ENCODE results near the gene SPDYE9.
"Not testable (repeated sequence)": the region's sequence is repeated elsewhere in the genome, so short reads cannot be mapped to it uniquely, and the experiment has no call there.

Gene SPDYE9, protein sequence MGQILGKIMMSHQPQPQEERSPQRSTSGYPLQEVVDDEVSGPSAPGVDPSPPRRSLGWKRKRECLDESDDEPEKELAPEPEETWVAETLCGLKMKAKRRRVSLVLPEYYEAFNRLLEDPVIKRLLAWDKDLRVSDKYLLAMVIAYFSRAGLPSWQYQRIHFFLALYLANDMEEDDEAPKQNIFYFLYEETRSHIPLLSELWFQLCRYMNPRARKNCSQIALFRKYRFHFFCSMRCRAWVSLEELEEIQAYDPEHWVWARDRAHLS

DNA sequence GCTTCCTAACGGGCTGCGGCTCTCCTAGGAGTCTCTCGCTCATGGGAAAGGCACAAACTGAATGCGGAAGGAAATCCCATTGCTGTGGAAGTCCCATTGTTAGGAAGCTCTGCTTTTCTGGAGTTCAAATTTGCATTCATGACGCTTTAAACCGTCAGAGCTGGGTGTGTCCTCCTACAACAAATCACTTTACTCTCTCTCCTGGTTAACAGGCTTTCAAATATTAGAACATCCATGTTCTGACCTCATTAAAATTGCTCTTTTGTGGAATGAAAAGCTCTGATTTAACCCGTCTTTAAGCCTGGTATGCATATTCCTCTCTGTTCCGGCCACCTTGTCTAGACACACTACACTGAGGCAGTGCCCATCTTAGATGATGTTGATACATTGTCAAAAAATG, at the start of gene SPDYE9:
TSS of gene SPDYE9 (minus strand) at position 101 of the 400 bp plus-strand sequence. CDS start 1,800 bp downstream, outside the sequence.
- H3K27ac ChIP-seq (ENCODE audit: low read depth, low read length); H3K27me3 ChIP-seq (ENCODE audit: control insufficient read depth in 1 of 2, insufficient read depth in 2 of 2, low read length in 2 of 2); H3K9me3 ChIP-seq (ENCODE audit: low read length); H3K4me1 ChIP-seq (ENCODE audit: insufficient read depth, low read length); H3K36me3 ChIP-seq (ENCODE audit: insufficient read depth, low read length); H3K9ac ChIP-seq (ENCODE audit: low read length); H3K4me3 ChIP-seq (ENCODE audit: low read depth in 1 of 2, low read length in 2 of 2): not testable (repeated sequence)

DNA sequence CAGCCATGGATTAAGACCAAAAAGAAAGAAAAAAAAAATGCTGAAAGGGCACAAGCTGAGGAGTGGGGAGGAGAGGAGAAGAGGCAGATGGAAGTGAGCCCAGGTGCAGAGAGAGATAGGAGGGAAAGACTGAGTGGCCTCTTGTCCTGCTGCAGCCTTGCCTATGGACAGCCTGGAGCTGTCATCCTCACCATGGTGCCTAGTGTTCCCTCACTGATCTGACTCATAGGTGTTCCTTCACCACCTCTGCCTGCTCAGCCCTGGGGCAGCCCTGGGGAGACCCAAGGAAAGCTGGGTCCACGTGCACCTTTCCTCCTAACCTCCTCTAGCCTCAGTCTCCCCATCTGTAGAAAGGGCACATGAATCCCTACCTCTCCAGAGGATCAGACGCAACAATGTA, 49.0 kb upstream of the SPDYE9 start:
- H3K9ac ChIP-seq (ENCODE audit: low read length); H3K9me3 ChIP-seq (ENCODE audit: low read length); H3K27me3 ChIP-seq (ENCODE audit: control insufficient read depth in 1 of 2, insufficient read depth in 2 of 2, low read length in 2 of 2); H3K36me3 ChIP-seq (ENCODE audit: insufficient read depth, low read length); H3K4me1 ChIP-seq (ENCODE audit: insufficient read depth, low read length); H3K27ac ChIP-seq (ENCODE audit: low read depth, low read length); H3K4me3 ChIP-seq (ENCODE audit: low read depth in 1 of 2, low read length in 2 of 2): not testable (repeated sequence)

DNA sequence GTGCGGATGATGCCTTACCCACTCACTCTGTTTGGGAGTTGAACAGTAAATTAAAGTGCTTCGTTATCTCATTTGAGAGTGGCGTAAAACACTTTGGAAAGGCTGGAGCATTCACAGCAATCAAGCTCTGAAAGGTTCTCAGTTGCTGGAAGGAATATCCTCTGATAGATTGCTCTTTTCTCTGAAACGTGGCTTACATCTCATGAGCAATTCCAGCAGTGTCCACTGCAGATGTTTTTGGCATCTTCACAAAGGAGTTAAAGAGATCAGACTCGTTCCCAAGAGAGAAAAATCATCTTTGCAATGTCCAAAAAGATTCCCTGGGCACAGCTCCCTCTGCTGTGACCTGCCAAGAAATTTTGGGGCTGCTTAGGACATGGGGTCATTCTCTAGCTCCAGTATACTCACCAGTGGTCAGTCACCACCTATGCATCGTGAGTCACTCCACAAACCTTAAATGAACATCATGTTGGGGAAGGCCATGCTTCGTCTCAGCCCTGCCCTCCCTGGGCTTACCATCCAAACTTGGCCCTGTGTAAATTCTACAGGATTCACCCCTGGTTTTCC, 46.9 kb upstream of the SPDYE9 start:
- not testable (repeated sequence) for H3K9ac ChIP-seq (ENCODE audit: low read length); H3K27ac ChIP-seq (ENCODE audit: low read depth, low read length); H3K4me3 ChIP-seq (ENCODE audit: low read depth in 1 of 2, low read length in 2 of 2); H3K9me3 ChIP-seq (ENCODE audit: low read length); H3K36me3 ChIP-seq (ENCODE audit: insufficient read depth, low read length); H3K4me1 ChIP-seq (ENCODE audit: insufficient read depth, low read length); H3K27me3 ChIP-seq (ENCODE audit: control insufficient read depth in 1 of 2, insufficient read depth in 2 of 2, low read length in 2 of 2)

DNA sequence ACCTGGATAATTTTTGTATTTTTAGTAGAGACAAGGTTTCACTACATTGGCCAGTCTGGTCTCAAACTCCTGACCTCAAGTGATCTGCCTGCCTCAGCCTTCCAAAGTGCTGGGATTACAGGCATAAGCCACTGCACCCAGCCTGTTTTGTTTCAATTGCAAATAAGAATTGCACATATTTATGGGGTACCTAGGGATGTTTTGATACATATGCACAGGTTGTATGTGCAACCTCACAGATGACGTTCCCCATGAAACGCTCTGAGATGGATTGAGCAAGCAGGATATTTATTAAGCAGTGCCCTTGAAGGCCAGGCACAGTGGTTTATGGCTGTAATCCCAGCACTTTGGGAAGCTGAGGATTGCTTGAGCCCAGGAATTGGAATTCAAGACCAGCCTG, 44.8 kb upstream of the SPDYE9 start:
- not testable (repeated sequence) for H3K27ac ChIP-seq (ENCODE audit: low read depth, low read length); H3K27me3 ChIP-seq (ENCODE audit: control insufficient read depth in 1 of 2, insufficient read depth in 2 of 2, low read length in 2 of 2); H3K9me3 ChIP-seq (ENCODE audit: low read length); H3K9ac ChIP-seq (ENCODE audit: low read length); H3K36me3 ChIP-seq (ENCODE audit: insufficient read depth, low read length); H3K4me3 ChIP-seq (ENCODE audit: low read depth in 1 of 2, low read length in 2 of 2); H3K4me1 ChIP-seq (ENCODE audit: insufficient read depth, low read length)

DNA sequence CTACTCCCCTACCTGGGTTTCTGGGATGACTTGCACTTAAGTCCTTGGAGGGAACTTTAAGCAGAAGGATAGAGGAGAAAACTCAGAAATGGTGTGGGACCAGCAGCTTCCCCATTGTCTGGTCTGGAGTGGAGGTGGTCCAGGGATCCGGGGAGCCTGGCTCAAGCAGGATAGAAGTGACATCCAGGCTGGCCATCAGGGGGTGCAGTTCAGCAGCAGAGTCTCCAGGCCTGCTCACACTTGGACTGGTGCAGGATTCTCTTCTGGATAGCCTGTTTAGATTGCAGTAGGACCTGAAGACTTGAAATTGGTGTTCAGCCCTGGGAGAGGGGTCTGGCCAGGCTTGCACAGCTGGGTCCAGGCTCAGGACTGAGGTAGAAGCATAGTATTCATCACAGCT, 38.3 kb upstream of the SPDYE9 start:
- not testable (repeated sequence) for H3K27ac ChIP-seq (ENCODE audit: low read depth, low read length); H3K4me1 ChIP-seq (ENCODE audit: insufficient read depth, low read length); H3K9ac ChIP-seq (ENCODE audit: low read length); H3K27me3 ChIP-seq (ENCODE audit: control insufficient read depth in 1 of 2, insufficient read depth in 2 of 2, low read length in 2 of 2); H3K9me3 ChIP-seq (ENCODE audit: low read length); H3K36me3 ChIP-seq (ENCODE audit: insufficient read depth, low read length); H3K4me3 ChIP-seq (ENCODE audit: low read depth in 1 of 2, low read length in 2 of 2)

DNA sequence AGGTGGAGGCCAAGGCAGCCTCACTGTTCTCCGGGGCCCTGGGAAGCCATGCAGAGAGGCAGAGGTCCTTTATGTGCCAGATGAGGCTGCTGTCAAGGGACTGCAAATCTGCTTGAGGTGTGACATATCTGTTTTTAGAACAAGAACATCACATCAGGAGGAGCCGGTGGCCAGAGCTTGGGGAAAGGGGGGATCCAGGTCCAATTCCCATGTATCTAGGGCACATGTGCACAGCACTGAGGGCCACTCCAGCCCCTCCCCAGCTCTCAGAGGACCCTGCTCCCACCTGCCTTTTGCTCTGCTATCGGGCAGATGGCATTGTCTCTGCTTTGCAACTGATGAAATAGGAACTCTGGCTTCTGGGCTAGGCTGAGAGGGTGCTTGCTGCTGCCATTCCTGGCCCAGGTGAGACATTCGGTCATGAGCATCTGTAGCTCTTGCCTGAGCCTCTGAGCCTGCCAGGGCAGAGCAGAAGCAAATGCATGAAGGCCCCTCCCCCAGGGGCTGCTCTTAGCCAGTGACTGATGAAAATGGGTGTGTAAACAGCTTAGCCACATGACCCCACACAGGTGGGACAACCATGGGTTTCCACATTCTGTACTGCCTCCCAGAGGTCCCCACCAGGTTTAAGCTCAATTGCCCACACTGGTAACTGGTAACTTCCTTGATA, 37.1 kb upstream of the SPDYE9 start:
- H3K36me3 ChIP-seq (ENCODE audit: insufficient read depth, low read length); H3K27ac ChIP-seq (ENCODE audit: low read depth, low read length); H3K4me3 ChIP-seq (ENCODE audit: low read depth in 1 of 2, low read length in 2 of 2); H3K4me1 ChIP-seq (ENCODE audit: insufficient read depth, low read length); H3K9ac ChIP-seq (ENCODE audit: low read length); H3K27me3 ChIP-seq (ENCODE audit: control insufficient read depth in 1 of 2, insufficient read depth in 2 of 2, low read length in 2 of 2); H3K9me3 ChIP-seq (ENCODE audit: low read length): not testable (repeated sequence)

DNA sequence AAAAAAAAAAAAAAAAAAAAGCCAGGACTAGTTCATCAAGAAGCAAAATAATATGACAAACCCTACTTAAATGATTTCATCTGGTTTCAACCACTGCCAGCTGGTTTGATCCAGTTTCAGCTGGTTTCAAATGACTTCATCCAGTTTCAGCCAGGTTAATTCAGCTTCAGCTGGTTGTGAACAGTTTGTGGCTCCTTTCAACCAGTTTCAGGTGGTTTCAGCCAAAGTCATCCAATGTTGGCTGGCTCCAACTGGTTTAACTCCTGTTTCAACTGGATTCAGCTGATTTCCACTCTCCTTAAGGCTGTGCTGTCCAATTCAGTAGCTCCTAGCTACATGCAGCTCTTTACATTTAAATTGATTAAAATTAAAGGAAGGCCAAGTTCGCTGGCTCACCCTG, 32.3 kb upstream of the SPDYE9 start:
- H3K36me3 ChIP-seq (ENCODE audit: insufficient read depth, low read length); H3K27me3 ChIP-seq (ENCODE audit: control insufficient read depth in 1 of 2, insufficient read depth in 2 of 2, low read length in 2 of 2); H3K4me1 ChIP-seq (ENCODE audit: insufficient read depth, low read length); H3K9me3 ChIP-seq (ENCODE audit: low read length); H3K9ac ChIP-seq (ENCODE audit: low read length); H3K4me3 ChIP-seq (ENCODE audit: low read depth in 1 of 2, low read length in 2 of 2); H3K27ac ChIP-seq (ENCODE audit: low read depth, low read length): not testable (repeated sequence)

DNA sequence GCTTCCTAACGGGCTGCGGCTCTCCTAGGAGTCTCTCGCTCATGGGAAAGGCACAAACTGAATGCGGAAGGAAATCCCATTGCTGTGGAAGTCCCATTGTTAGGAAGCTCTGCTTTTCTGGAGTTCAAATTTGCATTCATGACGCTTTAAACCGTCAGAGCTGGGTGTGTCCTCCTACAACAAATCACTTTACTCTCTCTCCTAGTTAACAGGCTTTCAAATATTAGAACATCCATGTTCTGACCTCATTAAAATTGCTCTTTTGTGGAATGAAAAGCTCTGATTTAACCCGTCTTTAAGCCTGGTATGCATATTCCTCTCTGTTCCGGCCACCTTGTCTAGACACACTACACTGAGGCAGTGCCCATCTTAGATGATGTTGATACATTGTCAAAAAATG, 28.0 kb downstream of the SPDYE9 start, which contains the start of gene SPDYE11:
TSS of gene SPDYE11 (minus strand) at position 101 of the 400 bp plus-strand sequence. CDS start 1,800 bp downstream, outside the sequence.
- H3K27me3 ChIP-seq (ENCODE audit: control insufficient read depth in 1 of 2, insufficient read depth in 2 of 2, low read length in 2 of 2); H3K4me3 ChIP-seq (ENCODE audit: low read depth in 1 of 2, low read length in 2 of 2); H3K4me1 ChIP-seq (ENCODE audit: insufficient read depth, low read length); H3K36me3 ChIP-seq (ENCODE audit: insufficient read depth, low read length); H3K9ac ChIP-seq (ENCODE audit: low read length); H3K27ac ChIP-seq (ENCODE audit: low read depth, low read length); H3K9me3 ChIP-seq (ENCODE audit: low read length): not testable (repeated sequence)

DNA sequence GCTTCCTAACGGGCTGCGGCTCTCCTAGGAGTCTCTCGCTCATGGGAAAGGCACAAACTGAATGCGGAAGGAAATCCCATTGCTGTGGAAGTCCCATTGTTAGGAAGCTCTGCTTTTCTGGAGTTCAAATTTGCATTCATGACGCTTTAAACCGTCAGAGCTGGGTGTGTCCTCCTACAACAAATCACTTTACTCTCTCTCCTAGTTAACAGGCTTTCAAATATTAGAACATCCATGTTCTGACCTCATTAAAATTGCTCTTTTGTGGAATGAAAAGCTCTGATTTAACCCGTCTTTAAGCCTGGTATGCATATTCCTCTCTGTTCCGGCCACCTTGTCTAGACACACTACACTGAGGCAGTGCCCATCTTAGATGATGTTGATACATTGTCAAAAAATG, 56.2 kb downstream of the SPDYE9 start, which contains the start of gene SPDYE8:
TSS of gene SPDYE8 (minus strand) at position 101 of the 400 bp plus-strand sequence. CDS start 1,800 bp downstream, outside the sequence.
- H3K9ac ChIP-seq (ENCODE audit: low read length); H3K4me1 ChIP-seq (ENCODE audit: insufficient read depth, low read length); H3K27me3 ChIP-seq (ENCODE audit: control insufficient read depth in 1 of 2, insufficient read depth in 2 of 2, low read length in 2 of 2); H3K4me3 ChIP-seq (ENCODE audit: low read depth in 1 of 2, low read length in 2 of 2); H3K9me3 ChIP-seq (ENCODE audit: low read length); H3K27ac ChIP-seq (ENCODE audit: low read depth, low read length); H3K36me3 ChIP-seq (ENCODE audit: insufficient read depth, low read length): not testable (repeated sequence)

Data from muscle layer of colon (tissue), 2 donors.